ENCODE results near the gene P2RY1. TPM values are rescaled to one million over a fixed set of nuclear protein-coding genes. Genes with fewer than 3 reads are reported as not detected.

The P2RY1 gene
- total RNA-seq, 6 experiments from 2014 or later: not detected

DNA sequence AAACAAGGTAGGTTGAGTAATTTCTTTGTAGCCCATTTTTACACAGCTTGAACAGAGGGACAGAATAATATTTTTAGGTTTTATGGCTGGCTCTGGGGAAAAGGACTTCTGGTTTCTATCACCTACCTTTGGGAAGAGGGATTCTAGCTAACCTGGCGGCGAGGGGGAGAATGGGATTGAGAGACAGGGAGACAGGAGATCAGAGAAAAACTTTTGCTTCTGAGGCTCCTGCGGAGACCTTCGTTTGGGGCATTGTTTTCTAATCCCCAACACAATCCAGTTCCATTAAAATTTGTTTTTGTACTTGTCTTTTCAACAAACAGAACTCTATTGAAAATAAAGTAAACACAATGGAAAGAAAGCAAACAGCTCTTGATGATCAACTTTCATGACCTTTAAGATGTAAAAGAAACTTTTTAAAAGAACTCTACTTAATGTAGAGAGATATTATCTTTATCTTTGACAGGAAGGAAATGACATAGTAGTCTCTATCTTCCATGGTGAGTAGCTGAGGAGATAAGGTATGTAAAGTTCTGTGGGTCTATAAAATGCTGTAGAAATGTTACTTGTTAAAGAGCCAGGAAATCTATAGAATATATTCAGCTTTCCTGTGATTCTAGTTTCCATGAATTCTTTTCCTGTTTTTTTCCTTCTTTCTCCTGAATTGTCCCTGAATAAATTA lies 37.0 kb upstream of the P2RY1 start:
- no peak overlapping the region for H3K4me3 Mint-ChIP-seq
- DNase-seq: no peak
- no peaks in the 10 kb centered on the region for H3K4me1 Mint-ChIP-seq (ENCODE audit: low read depth)
- H3K9me3 Mint-ChIP-seq: peaks cover 33% of the 10 kb centered on the region
- H3K27me3 Mint-ChIP-seq (ENCODE audit: insufficient read depth): no peaks in the 10 kb centered on the region
- no peaks in the 10 kb centered on the region for H3K36me3 Mint-ChIP-seq (ENCODE audit: low read depth)
- no peak overlapping the region for H3K27ac Mint-ChIP-seq
- TF ChIP-seq, protein P1, sequence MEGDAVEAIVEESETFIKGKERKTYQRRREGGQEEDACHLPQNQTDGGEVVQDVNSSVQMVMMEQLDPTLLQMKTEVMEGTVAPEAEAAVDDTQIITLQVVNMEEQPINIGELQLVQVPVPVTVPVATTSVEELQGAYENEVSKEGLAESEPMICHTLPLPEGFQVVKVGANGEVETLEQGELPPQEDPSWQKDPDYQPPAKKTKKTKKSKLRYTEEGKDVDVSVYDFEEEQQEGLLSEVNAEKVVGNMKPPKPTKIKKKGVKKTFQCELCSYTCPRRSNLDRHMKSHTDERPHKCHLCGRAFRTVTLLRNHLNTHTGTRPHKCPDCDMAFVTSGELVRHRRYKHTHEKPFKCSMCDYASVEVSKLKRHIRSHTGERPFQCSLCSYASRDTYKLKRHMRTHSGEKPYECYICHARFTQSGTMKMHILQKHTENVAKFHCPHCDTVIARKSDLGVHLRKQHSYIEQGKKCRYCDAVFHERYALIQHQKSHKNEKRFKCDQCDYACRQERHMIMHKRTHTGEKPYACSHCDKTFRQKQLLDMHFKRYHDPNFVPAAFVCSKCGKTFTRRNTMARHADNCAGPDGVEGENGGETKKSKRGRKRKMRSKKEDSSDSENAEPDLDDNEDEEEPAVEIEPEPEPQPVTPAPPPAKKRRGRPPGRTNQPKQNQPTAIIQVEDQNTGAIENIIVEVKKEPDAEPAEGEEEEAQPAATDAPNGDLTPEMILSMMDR (IDR thresholded peaks at IDR 0.05): no peak

DNA sequence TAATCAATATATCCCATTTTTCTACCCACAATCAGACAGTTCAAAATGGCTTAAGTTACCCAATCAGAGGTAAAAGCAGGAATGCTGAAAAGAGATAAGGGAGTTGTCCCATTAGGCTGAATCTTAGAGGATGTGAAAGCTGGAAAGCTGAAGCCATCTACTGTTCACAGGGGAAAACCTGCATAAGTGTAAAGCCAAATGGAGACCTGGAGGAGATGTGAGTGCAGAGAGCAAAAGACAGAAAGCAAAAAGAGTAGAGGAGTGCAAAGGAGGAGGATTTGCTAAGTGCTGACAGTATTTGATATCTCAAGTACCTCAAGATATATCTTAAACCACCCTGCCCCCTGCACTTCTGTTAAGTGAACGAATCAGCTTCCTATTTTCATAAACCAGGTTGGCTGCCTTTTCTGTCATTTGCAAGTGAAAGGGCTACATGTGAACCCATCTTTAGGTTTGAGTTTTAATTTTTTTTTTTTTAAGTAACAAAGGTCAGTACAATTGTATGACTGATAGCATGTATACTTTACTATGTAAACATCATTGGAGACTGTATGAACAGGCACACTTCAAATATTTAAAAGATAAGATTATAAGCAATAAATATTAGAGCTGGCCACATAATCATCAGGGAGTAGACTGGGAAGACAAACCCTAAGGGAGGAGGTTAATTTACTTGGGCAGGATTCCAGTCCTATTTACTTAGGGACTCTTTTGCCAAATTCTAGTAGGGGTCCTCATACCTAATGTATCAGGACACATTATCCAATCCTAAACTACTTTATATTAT lies 22.8 kb upstream of the P2RY1 start:
- TF ChIP-seq, protein P1 (IDR thresholded peaks at IDR 0.05): no peak
- Mint-ChIP-seq H3K4me1 (ENCODE audit: low read depth) (no peaks in the 10 kb centered on the region), H3K4me3 (no peak overlapping the region), H3K27ac (no peak overlapping the region), H3K36me3 (ENCODE audit: low read depth) (no peaks in the 10 kb centered on the region), H3K27me3 (ENCODE audit: insufficient read depth) (no peaks in the 10 kb centered on the region; the same call in 1 of the 2 replicates), H3K9me3 (peaks cover 26% of the 10 kb centered on the region)
- no peak for DNase-seq

DNA sequence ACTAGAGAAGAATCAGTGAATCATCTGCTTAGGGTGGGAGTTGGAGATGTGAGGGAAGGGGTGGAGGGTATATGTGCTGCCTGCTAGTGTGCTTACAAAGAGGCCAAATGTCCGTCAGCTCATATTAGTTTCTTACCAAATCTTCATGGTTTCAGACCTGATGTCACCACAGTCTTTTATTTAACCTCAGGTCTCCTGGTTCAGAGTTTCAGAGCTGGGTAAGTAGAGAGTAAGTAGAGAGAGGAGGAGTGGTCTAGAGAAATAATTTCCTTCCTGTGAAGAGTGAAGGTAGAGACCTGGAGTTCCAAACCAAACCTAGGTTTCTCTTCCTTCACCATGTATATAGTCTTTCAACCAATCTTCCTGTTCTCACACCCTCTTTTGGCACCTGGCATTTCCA lies 17.5 kb upstream of the P2RY1 start:
- no peaks in the 10 kb centered on the region for H3K36me3 Mint-ChIP-seq (ENCODE audit: low read depth)
- H3K27me3 Mint-ChIP-seq (ENCODE audit: insufficient read depth): no peaks in the 10 kb centered on the region; the same call in 1 of the 2 replicates
- no peak overlapping the region for H3K27ac Mint-ChIP-seq
- no peak overlapping the region for H3K4me3 Mint-ChIP-seq
- DNase-seq: no peak
- H3K9me3 Mint-ChIP-seq: peaks cover 25% of the 10 kb centered on the region
- TF ChIP-seq, protein P1 (IDR thresholded peaks at IDR 0.05): no peak
- no peaks in the 10 kb centered on the region for H3K4me1 Mint-ChIP-seq (ENCODE audit: low read depth)

DNA sequence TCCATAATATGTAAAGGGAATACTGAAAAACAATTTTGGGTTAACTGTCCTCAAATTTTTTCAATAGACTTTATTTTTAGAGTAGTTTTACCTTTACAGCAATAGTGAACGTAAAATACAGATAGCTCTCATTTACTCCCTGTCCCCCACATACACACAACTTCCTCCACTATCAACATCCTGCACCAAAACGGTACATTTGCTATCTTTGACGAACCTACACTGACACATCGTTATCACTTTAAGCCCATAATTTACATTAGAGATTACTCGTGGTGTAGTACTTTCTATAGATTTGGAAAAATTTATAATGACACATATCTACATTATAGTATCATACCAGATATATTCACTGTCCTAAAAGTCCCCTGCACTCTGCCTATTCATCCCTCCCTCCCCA lies 16.9 kb upstream of the P2RY1 start:
- TF ChIP-seq, protein P1 (IDR thresholded peaks at IDR 0.05): no peak
- H3K4me1 Mint-ChIP-seq (ENCODE audit: low read depth): no peaks in the 10 kb centered on the region
- no peak for DNase-seq
- no peaks in the 10 kb centered on the region; the same call in 1 of the 2 replicates for H3K27me3 Mint-ChIP-seq (ENCODE audit: insufficient read depth)
- no peaks in the 10 kb centered on the region for H3K36me3 Mint-ChIP-seq (ENCODE audit: low read depth)
- peaks cover 25% of the 10 kb centered on the region for H3K9me3 Mint-ChIP-seq
- no peak overlapping the region for H3K27ac Mint-ChIP-seq
- H3K4me3 Mint-ChIP-seq: no peak overlapping the region

DNA sequence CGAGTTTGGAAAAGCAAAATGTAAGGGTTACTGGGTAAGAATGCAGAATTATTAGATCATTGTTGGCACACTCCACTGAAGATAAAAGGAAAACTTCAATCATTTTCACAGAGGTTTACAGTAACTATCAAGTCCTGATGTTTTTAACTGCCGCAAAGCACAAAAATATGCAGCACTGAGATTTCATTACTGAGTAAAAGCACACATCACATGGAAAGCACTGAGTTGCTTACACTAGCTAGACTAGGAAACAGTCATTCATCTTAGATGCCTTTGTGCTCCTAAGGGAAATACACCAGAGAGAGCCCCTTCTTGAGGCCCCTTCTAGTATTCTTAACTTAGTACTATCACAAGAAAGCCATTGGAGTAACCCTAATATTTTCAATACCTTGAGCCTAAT lies 11.8 kb upstream of the P2RY1 start:
- Mint-ChIP-seq H3K4me1 (ENCODE audit: low read depth) (no peaks in the 10 kb centered on the region), H3K27ac (no peak overlapping the region), H3K36me3 (ENCODE audit: low read depth) (no peaks in the 10 kb centered on the region), H3K9me3 (peaks cover 8% of the 10 kb centered on the region), H3K4me3 (no peak overlapping the region), H3K27me3 (ENCODE audit: insufficient read depth) (no peaks in the 10 kb centered on the region)
- DNase-seq: no peak
- TF ChIP-seq, protein P1 (IDR thresholded peaks at IDR 0.05): no peak
